ENCODE measurements around the gene ZNF423. TPM values are rescaled to one million over a fixed set of nuclear protein-coding genes. Genes with fewer than 3 reads are reported as not detected.

ZNF423 gene
- total RNA-seq, 3 donors from 2014 or later (not counting 1 experiment from before 2014, with no cell fraction given): not detected

GRCh38 chr16:49635009-49635350, 220.9 kb downstream of the ZNF423 start:
- H3K4me3 Mint-ChIP-seq: no peak overlapping the region
- no peaks in the 10 kb centered on the region for H3K9me3 ChIP-seq (ENCODE audit: control insufficient read depth, insufficient read depth, low read length)
- H3K4me3 ChIP-seq (ENCODE audit: low read length): no peak overlapping the region
- H3K4me1 Mint-ChIP-seq: no peaks in the 10 kb centered on the region
- intact Hi-C loops (cut with micrococcal nuclease): no loop called here
- H3K27me3 Mint-ChIP-seq (ENCODE audit: low read depth in 2 of 2): no peaks in the 10 kb centered on the region
- H3K36me3 Mint-ChIP-seq: no peaks in the 10 kb centered on the region
- TF ChIP-seq, protein P1, sequence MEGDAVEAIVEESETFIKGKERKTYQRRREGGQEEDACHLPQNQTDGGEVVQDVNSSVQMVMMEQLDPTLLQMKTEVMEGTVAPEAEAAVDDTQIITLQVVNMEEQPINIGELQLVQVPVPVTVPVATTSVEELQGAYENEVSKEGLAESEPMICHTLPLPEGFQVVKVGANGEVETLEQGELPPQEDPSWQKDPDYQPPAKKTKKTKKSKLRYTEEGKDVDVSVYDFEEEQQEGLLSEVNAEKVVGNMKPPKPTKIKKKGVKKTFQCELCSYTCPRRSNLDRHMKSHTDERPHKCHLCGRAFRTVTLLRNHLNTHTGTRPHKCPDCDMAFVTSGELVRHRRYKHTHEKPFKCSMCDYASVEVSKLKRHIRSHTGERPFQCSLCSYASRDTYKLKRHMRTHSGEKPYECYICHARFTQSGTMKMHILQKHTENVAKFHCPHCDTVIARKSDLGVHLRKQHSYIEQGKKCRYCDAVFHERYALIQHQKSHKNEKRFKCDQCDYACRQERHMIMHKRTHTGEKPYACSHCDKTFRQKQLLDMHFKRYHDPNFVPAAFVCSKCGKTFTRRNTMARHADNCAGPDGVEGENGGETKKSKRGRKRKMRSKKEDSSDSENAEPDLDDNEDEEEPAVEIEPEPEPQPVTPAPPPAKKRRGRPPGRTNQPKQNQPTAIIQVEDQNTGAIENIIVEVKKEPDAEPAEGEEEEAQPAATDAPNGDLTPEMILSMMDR (IDR thresholded peaks at IDR 0.05): no peak
- H3K9me3 Mint-ChIP-seq: no peaks in the 10 kb centered on the region
- H3K36me3 ChIP-seq (ENCODE audit: control insufficient read depth, insufficient read depth, low read length): no peaks in the 10 kb centered on the region
- H3K4me1 ChIP-seq (ENCODE audit: control insufficient read depth, insufficient read depth, low read length): no peaks in the 10 kb centered on the region
- WGBS (ENCODE audit: insufficient coverage): 100% methylated on average over 1 of the region's 1 CpG
- H3K27me3 ChIP-seq (ENCODE audit: control insufficient read depth, insufficient read depth, low read length): no peaks in the 10 kb centered on the region
- no peak overlapping the region for H3K27ac Mint-ChIP-seq
- no peak overlapping the region for H3K27ac ChIP-seq (ENCODE audit: low read length)
- DNase-seq: no peak
- no peak for ATAC-seq

GRCh38 chr16:49634235-49635008, 221.5 kb downstream of the ZNF423 start:
- H3K9me3 Mint-ChIP-seq: no peaks in the 10 kb centered on the region
- no peaks in the 10 kb centered on the region for H3K27me3 Mint-ChIP-seq (ENCODE audit: low read depth in 2 of 2)
- H3K27ac ChIP-seq (ENCODE audit: low read length): no peak overlapping the region

GRCh38 chr16:49632795-49633184, 223.1 kb downstream of the ZNF423 start:
- Mint-ChIP-seq H3K27ac (no peak overlapping the region), H3K27me3 (ENCODE audit: low read depth in 2 of 2) (no peaks in the 10 kb centered on the region), H3K4me3 (no peak overlapping the region), H3K9me3 (no peaks in the 10 kb centered on the region), H3K4me1 (no peaks in the 10 kb centered on the region), H3K36me3 (no peaks in the 10 kb centered on the region)
- intact Hi-C loops (cut with micrococcal nuclease): no loop called here
- H3K27me3 ChIP-seq (ENCODE audit: control insufficient read depth, insufficient read depth, low read length): no peaks in the 10 kb centered on the region
- WGBS (ENCODE audit: insufficient coverage): 65% methylated on average over 4 of the region's 4 CpGs
- H3K27ac ChIP-seq (ENCODE audit: low read length): no peak overlapping the region
- H3K9me3 ChIP-seq (ENCODE audit: control insufficient read depth, insufficient read depth, low read length): peaks cover 5% of the 10 kb centered on the region
- TF ChIP-seq, protein P1 (IDR thresholded peaks at IDR 0.05): no peak
- no peak for DNase-seq
- no peak for ATAC-seq
- no peak overlapping the region for H3K4me3 ChIP-seq (ENCODE audit: low read length)
- H3K4me1 ChIP-seq (ENCODE audit: control insufficient read depth, insufficient read depth, low read length): no peaks in the 10 kb centered on the region
- no peaks in the 10 kb centered on the region for H3K36me3 ChIP-seq (ENCODE audit: control insufficient read depth, insufficient read depth, low read length)

More at GRCh38 chr16:49634235-49635008, 221.5 kb downstream of the ZNF423 start:
- DNase-seq (no peak), ATAC-seq (no peak)
- Mint-ChIP-seq H3K36me3 (no peaks in the 10 kb centered on the region), H3K27ac (no peak overlapping the region), H3K4me3 (no peak overlapping the region), H3K4me1 (no peaks in the 10 kb centered on the region)
- Histone ChIP-seq H3K4me1 (ENCODE audit: control insufficient read depth, insufficient read depth, low read length) (no peaks in the 10 kb centered on the region), H3K9me3 (ENCODE audit: control insufficient read depth, insufficient read depth, low read length) (no peaks in the 10 kb centered on the region), H3K36me3 (ENCODE audit: control insufficient read depth, insufficient read depth, low read length) (no peaks in the 10 kb centered on the region), H3K27me3 (ENCODE audit: control insufficient read depth, insufficient read depth, low read length) (no peaks in the 10 kb centered on the region), H3K4me3 (ENCODE audit: low read length) (no peak overlapping the region)
- TF ChIP-seq, protein P1 (IDR thresholded peaks at IDR 0.05): no peak
- 82% methylated on average over 10 of the region's 10 CpGs for WGBS (ENCODE audit: insufficient coverage)
- intact Hi-C loops (cut with micrococcal nuclease): no loop called here
